ENCODE results near the gene ITGB2.
"Not testable (repeated sequence)": the region's sequence is repeated elsewhere in the genome, so short reads cannot be mapped to it uniquely, and the experiment has no call there.

The ITGB2 gene

DNA sequence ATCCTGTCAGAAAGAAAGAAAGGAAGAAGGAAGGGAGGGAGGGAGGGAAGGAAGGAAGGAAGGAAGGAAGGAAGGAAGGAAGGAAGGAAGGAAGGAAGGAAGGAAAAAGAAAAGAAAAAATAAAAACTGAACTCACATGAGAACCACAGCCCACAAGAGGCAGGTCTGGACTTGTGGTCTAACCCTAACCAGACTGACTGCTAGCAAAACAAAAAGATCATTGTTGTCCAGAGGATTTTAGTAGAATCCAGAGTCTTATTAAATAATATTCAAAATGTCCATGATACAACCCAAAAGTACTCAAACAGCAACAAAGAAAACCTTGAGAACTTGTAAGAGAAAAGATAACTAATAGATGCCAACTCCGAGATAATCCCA lies 4.7 kb upstream of the ITGB2 start:
- DNase-seq, result no peak

DNA sequence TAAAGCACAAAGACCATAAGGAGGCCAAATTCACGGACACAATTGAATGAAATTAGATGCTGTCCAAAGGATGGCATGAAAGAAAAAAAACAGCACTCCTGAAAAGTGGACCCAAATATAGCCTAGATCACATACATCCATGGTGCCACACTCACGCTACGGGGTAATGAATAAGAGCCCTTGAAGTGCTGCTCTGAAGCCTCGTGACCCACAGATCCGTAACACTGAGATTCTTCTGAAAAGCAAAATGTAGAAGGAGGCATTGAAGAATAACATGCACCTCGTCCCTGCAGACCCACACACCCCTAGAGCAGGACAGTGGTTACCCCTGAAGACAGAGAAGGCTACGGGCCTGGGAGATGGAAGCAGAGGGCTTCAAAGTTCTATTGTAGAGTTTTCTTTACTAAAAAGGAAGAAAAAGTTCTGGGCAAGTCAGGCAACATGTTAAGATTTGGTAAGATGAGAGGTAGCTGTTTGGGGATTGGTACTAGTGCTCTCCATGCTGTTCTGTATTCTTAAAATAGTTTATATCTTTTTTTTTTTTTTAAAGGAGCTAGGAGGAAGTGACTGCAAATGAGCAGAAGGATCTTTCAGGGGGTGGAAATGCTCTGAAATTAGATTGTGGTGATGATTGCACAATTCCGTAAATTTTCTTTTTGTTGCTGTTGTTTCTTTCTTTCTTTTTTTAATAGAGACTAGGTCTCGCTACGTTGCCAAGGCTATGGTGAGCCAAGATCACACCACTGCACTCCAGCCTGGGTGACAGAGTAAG lies 4.1 kb upstream of the ITGB2 start:
- DNase-seq, result no peak

- DNase-seq, result no peak
Observed at GRCh38 chr21:44923480-44924084, 2.9 kb upstream of the ITGB2 start.

DNA sequence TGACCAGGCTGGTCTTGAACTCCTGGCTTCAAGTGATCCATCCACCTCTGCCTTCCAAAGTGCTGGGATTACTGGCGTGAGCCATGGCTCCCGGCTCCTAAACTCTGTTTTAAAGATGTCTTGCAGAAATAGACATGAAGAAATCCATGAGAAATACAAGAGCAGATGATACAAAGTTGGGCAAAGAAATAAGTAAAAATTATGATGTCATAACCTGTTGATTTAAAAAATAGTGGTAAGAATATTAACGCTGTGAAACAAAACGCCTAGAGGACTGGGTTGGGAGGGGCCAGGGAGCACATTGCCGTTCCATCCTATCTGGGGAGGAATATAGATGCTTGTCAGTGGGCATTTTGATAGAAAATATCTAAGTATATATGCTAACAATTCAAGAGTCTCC lies 1.2 kb upstream of the ITGB2 start:
- DNase-seq, result no peak

DNA sequence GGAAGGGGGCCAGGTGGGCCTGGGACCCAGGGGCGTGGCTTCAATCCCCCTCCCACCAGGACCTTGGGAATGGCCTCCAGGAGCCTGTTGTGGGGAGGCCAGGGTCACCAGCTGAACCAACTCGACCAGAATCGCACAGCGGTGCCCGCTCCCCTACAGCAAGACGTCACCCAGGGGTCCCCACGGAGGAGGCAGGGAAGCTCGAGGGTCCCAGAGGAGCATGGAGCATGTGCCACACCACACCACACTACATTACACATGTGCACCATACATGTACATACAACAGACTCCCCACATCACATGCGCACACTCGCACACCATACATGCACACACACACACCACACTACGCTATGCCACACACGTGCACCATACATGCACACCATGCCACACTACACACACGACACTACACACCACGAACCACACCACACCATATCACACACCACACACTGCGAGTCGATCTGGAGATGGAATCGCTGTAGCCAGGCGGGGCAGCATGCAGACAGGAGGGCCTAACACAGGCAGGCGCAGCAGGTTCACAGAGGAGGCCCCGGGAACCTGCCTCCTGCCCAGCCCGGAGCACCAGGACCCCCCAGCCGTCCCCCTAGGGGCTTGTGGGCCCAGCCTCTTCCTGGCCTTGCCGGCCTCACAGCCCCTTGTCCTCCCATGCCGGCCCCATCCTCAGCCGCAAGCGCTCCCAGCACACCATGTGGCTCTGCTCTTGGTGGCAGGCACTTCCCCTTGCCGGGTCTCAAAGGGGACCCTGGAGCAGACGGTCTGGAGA lies 596 bp downstream of the ITGB2 start:
- DNase-seq, result no peak

DNA sequence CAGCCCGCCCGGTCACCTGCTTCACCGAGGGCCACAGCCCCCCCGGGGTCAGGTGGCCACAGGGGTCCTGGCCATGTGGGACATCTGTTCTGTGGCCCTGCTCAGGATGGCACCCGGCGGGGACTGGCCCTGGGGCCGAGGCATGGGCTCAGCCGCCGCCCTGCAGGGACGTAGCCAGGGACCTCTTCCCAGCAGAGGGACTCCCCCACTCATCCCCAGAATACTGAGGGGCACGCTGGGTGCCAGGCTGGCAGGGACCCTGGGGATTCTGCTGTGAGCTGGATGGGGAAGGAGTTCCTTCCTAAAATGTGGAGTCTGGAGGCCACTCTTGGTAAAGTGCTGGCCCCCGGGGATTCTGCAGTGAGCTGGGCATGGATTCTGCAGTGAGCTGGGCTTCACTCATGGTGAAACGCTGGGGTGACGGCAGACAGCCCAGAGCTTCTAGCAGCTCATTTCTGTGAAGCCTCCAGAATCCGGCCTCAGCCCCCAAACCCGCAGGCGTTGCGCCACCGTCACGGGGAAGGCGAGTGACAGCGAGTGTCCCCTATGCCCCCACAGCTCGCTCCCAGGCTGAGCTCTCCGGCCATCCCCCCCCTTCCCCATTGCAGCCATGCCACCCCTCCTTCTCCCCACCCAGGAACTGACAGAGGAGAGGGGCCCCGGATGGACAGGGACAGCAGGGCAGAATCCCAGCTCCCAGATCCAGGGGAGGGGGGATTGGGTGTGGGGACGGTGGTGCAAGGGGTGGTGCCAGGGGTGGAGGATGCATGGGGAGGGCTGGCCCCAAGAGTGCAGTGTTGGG lies 1.4 kb downstream of the ITGB2 start:
- no peak for DNase-seq

DNA sequence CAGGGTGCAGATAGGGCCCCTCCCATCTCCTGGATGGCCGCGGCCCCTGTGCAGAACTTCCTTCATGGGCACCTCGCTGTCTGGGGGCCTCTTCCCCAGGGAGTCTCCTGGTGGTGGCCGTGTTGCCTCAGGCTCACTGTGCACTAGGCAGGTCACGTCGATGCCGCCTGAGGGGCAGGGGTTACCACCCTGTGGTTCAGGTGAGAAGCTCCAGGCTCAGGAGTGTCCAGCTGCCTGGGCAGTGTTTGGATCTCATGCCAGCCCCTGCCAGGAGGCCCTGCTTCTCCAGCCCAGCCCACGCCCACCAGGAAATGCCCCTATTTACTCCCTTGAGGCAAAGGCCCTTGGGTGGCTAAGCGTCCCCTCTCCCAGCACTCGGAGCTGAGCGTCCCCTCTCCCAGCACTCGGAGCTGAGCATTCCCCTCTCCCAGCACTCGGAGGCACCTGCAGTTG lies 2.1 kb downstream of the ITGB2 start:
- no peak for DNase-seq

GRCh38 chr21:44918107-44918470 lies 2.6 kb downstream of the ITGB2 start:
- no peak for DNase-seq

- no peak for DNase-seq
Observed at GRCh38 chr21:44917446-44918106, 3.1 kb downstream of the ITGB2 start.

DNA sequence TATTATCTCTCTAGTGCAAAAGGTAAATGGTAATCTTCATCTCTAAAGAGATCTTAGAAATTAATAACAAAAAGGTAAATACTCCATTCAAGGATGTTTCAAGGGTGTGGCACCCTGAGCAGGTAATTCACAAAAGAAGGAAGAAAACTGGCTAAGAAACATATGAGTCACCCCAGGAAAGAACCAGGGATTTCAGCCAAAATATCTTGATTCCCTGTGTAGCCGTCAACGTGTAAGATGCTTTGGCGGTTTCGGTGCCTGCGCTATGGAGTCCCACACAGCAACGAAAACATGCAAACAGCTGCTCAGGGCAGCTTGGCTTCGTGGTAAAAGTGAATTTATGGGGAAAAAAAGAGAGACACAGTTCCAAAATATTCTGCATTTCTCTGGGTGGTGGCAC lies 3.7 kb downstream of the ITGB2 start:
- DNase-seq, result no peak

- DNase-seq, result no peak
Observed at GRCh38 chr21:44914176-44914874, 6.4 kb downstream of the ITGB2 start.

DNA sequence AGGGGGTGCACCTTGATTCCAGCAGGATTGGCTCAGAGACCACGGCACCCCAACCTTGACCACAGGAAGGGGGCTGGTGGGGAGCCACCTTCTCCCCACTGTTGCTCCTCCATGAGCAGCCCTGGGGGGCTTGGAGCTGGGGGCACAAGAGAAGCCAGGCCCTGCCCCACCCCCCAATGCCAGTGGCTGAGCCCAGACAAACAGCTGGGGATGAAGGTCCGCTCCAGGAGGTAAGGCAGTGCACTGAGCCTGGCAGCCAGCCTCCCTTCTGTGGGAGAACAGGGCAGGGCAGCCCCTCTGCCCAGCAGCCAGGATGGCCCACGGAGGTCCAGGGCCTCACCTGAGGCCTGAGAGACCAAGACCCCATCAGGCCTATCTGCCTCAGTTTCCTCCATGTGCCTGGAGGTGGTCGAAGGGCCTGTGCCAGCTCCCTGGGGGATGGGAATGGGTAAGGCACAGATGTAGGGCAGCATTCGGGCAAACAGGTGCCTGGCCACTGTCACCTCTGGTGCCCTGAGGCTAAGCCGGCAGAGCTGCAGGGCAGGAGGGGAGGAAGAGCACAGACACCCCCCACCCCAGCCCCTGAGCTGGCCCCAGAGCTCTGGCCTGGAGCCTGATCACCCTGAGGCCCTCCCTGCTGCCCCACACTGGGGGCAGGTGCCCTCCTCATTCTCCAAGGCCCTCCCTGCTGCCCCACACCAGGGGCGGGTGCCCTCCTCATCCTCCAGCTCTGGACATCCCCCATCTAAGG lies 7.1 kb downstream of the ITGB2 start:
- DNase-seq, result no peak

- DNase-seq, result not testable (repeated sequence)
Observed at GRCh38 chr21:44912506-44913412, 7.9 kb downstream of the ITGB2 start.

GRCh38 chr21:44912158-44912473 lies 8.6 kb downstream of the ITGB2 start:
- DNase-seq, result no peak

- DNase-seq, result peak in 1 of 2 donors; percentile 70
Observed at GRCh38 chr21:44911384-44912157, 9.1 kb downstream of the ITGB2 start.

GRCh38 chr21:44911068-44911383 lies 9.7 kb downstream of the ITGB2 start:
- no peak for DNase-seq

DNA sequence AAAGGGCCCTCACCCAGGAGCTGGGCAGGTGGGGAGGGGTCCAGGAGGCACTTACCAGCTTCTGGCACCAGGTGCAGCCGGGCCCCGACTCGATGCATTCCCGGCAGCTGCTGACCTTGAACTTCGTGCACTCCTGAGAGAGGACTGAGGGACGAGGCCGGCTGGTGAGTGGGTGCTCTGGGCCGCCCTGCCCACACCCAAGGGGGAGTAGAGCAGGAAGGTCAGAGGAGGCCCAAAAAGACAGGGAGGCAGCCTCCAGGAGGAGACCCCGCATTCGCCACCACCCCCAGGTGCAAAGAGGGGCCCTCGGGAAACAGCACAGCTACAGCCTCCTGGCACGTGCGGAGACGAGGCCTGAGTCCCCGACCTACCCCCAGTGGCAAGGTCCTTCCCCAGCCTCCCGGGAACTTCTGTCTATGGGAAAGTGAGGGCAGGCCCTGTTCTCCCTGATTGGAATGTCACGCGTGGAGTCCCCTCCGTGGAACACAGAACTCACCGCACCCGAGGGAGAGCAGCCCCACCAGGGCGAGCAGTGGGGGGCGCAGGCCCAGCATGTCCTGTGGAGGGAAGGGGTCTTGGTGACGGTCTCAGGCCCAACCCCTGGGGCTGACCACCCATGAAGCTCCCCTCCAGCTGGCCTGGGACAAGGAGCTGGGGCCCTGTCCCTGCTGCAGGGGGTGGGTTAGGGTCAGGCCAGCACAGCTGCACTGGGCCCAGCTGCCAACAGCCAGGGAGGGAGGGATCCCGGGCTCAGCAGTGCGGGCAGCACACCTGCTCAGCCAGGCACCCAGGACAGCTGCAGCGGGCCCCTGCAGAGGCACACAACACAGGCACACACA lies 10.3 kb downstream of the ITGB2 start:
- DNase-seq, result no peak

GRCh38 chr21:44909719-44910118 lies 11.0 kb downstream of the ITGB2 start:
- no peak for DNase-seq

GRCh38 chr21:44908908-44909307 lies 11.8 kb downstream of the ITGB2 start:
- no peak for DNase-seq

All from hippocampal formation (tissue), 2 donors.